ENCODE results near the gene FZR1.

DNA sequence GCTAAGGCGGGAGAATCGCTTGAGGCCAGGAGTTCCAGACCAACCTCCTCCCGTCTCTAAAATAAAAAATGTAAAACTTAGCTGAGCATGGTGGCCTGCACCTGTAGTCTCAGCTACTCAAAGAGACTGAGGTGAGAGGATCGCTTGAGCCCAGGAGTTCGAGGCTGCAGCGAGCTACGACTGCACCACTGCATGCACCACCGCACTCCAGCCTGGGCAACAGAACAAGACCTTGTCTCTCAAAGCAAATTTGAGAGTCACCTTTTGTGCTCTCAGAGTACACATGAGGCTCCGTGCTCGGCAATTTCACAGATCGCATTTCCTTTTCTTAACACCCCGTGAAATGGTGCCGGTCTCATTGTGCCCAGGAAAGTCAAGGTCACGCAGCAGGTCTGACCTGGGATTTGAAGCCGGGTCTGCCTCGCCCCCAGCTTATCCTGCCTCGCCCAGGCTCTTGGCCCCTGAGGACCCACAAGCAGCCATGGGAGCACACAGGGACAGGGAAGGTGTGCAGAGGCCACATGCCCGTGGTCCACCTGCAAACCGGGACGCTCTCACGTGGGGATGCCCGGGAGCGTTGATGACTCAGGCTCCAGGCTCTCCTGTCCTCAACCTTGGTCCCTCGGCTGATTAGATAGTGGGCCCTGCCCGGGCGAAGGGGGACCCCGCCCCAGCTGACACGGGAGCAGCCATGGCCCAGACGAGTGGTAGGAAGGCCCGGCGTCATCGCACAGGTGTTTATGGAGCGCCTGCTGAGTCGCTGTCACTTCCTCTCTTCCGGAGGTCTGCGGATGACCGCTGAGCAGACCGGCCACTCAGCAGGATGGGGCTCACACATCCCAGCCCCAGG lies 24.6 kb upstream of the FZR1 start:
- TF ChIP-seq, protein P1, sequence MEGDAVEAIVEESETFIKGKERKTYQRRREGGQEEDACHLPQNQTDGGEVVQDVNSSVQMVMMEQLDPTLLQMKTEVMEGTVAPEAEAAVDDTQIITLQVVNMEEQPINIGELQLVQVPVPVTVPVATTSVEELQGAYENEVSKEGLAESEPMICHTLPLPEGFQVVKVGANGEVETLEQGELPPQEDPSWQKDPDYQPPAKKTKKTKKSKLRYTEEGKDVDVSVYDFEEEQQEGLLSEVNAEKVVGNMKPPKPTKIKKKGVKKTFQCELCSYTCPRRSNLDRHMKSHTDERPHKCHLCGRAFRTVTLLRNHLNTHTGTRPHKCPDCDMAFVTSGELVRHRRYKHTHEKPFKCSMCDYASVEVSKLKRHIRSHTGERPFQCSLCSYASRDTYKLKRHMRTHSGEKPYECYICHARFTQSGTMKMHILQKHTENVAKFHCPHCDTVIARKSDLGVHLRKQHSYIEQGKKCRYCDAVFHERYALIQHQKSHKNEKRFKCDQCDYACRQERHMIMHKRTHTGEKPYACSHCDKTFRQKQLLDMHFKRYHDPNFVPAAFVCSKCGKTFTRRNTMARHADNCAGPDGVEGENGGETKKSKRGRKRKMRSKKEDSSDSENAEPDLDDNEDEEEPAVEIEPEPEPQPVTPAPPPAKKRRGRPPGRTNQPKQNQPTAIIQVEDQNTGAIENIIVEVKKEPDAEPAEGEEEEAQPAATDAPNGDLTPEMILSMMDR (conservative IDR thresholded peaks at IDR 0.05; ENCODE audit: low read depth, low read length), result no peak
- TF ChIP-seq EZH2 (IDR thresholded peaks at IDR 0.05; ENCODE audit: borderline replicate concordance, low read depth, low read length, poor library complexity, severe bottlenecking), result no peak

Measured in A673 (cell line).